Measurements from ENCODE around the gene CORO1C. TPM values are rescaled to one million over a fixed set of nuclear protein-coding genes. Genes with fewer than 3 reads are reported as not detected.
"Not testable (repeated sequence)": the region's sequence is repeated elsewhere in the genome, so short reads cannot be mapped to it uniquely, and the experiment has no call there.

The CORO1C gene
- total RNA-seq, 2 experiments from 2014 or later, result 38.5 to 41.3 TPM

DNA sequence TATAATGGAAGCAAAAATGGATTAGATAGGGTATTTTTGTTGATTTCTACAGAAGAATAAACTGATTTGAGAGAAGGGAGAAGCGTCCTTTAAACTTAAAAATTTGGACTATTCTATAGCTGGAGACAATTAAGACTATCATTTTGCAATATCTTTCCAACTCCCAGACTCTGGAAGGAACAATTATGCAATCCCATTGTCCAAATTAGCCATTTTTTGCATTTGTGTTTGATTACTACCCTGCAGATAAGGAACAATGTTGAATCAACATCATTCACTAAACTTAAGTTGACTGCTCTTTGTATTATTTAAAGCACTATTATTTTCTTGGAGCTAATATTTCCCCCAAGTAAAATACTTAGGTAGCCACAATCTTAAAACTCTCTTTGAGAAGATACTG, 62.8 kb downstream of the CORO1C start:
- Mint-ChIP-seq H3K9me3 (no peaks in the 10 kb centered on the region), H3K4me3 (no peak overlapping the region), H3K36me3 (ENCODE audit: low read depth) (no peaks in the 10 kb centered on the region), H3K4me1 (peaks cover 18% of the 10 kb centered on the region), H3K27ac (no peak overlapping the region), H3K27me3 (no peaks in the 10 kb centered on the region)
- ChIA-PET CTCF (interaction anchor here (0.6 to 0.7 kb wide), 3 partner anchors 65 to 205 kb away, joined by 3 to 4 read pairs (median 3); no protein-coding TSS in a partner anchor), POLR2A (no interaction called here)
- no peak for DNase-seq

DNA sequence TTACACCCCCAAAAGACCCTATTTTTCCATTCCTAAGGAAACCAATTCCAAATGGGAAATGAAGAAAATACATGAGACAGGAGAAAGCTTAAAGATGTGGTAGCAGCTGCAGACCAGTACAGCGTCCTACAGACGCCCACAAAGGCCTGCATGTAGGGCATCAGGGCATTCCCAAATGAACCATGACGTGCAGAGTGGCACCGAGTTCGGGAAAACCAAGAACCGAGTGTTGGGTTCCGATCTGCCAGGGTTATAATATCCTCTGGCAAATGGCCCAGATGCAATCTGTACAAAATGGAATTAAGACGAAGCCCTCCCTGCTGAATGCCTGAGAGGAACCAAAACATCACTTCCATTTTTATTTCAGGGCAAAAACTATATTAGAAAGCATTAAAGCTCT, 63.3 kb downstream of the CORO1C start:
- Mint-ChIP-seq H3K27ac (no peak overlapping the region), H3K9me3 (no peaks in the 10 kb centered on the region), H3K27me3 (no peaks in the 10 kb centered on the region), H3K4me1 (peaks cover 22% of the 10 kb centered on the region), H3K36me3 (ENCODE audit: low read depth) (no peaks in the 10 kb centered on the region), H3K4me3 (no peak overlapping the region)
- CTCF ChIA-PET, result interaction anchor here (0.7 kb wide), 1 partner anchor 132 kb away, joined by 3 read pairs; no protein-coding TSS in a partner anchor
- DNase-seq, result no peak
- POLR2A ChIA-PET, result no interaction called here

DNA sequence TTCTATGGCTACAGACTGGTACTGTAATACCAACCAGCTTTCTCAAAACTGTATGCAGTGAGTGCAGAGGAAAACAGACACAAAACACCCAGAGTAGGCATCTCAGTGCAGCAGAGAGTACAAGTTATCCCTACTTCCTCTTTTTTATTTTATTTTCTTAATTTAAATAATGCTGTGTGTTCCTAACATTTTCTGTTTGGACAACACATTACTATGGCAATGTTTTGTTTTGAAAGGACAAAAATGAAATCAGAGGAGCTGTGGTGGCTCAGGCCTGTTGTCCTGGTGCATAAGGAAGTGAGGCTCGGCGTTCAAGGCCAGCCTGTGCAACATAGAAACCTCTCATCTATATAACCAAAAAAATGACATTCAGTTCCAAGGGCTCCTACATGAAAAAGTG, 64.0 kb downstream of the CORO1C start:
- Mint-ChIP-seq H3K4me1 (peaks cover 25% of the 10 kb centered on the region), H3K27ac (no peak overlapping the region)
- CTCF ChIA-PET, result interaction anchor here (1.2 to 3.3 kb wide), 2 partner anchors 24 to 28 kb away, joined by 3 to 17 read pairs; no protein-coding TSS in a partner anchor

DNA sequence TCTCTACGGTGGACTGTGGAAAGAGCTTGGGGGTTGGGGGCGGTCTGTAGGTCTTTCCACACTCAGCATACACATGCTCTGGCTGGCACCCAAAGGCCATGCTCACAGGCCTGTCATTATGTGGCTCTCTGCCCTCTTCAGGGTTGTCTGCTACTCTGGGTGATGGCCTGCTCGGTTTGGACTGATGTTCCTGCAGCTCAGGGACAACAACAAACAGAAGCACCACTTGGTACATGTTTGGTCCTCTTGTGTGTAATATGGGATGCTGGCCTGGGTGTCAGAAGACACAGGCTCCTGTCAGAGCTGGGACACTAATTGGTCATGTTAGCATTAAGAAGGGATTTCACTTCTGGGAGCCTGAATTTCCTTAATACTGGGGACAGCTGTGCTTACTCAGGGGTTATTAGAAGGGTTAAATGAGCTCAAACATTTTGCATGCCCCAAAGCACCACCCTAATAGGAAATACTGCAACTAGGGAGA, 64.9 kb downstream of the CORO1C start:
- ChIA-PET CTCF (interaction anchor here (1.2 to 3.3 kb wide), 8 partner anchors 14 to 436 kb away, joined by 3 to 17 read pairs (median 4); no protein-coding TSS in a partner anchor), POLR2A (no interaction called here)
- H3K9me3 Mint-ChIP-seq, result no peaks in the 10 kb centered on the region
- no peak overlapping the region for H3K4me3 Mint-ChIP-seq
- DNase-seq, result no peak
- no peaks in the 10 kb centered on the region for H3K27me3 Mint-ChIP-seq
- H3K36me3 Mint-ChIP-seq (ENCODE audit: low read depth), result no peaks in the 10 kb centered on the region
- H3K4me1 Mint-ChIP-seq, result peaks cover 25% of the 10 kb centered on the region
- no peak overlapping the region for H3K27ac Mint-ChIP-seq

More for the DNA sequence above, 64.0 kb downstream of the CORO1C start:
- no peaks in the 10 kb centered on the region for H3K9me3 Mint-ChIP-seq
- POLR2A ChIA-PET, result no interaction called here
- no peak for DNase-seq
- no peaks in the 10 kb centered on the region for H3K27me3 Mint-ChIP-seq
- H3K4me3 Mint-ChIP-seq, result no peak overlapping the region
- no peaks in the 10 kb centered on the region for H3K36me3 Mint-ChIP-seq (ENCODE audit: low read depth)

DNA sequence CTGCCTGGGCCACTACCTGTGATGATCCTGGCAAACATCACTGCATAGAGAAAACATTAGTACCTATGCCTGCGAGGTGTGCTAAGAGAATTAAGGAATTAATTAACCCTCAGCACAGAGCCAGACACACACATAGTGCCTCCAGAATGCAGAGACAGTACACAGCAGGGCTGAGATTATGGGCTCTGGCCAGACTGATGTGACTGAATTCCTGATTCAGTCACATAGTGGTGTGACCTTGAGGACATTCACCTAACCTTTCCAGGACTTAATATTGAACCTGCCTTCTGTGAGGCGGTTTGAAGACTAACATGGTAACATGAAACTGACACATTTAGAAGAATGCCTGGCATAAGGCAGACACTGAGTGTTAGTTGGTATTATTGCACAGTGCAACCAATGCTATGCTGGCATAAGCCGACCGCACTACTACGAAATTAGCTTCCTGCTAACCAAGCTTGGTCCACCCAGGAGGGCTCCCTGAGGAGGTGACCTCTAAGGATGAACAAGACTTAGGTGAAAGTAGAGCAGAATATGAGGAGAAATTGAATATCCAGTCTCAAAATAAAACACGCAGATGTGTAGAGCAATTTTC, 65.6 kb downstream of the CORO1C start:
- Mint-ChIP-seq H3K27me3 (no peaks in the 10 kb centered on the region), H3K4me1 (peaks cover 25% of the 10 kb centered on the region), H3K9me3 (no peaks in the 10 kb centered on the region), H3K4me3 (no peak overlapping the region), H3K27ac (no peak overlapping the region), H3K36me3 (ENCODE audit: low read depth) (no peaks in the 10 kb centered on the region)
- POLR2A ChIA-PET, result no interaction called here
- no peak for DNase-seq
- CTCF ChIA-PET, result interaction anchor here (0.7 to 3.3 kb wide), 15 partner anchors 13 to 436 kb away, joined by 3 to 17 read pairs (median 4); partner anchors contain the start of genes ISCU and SART3

DNA sequence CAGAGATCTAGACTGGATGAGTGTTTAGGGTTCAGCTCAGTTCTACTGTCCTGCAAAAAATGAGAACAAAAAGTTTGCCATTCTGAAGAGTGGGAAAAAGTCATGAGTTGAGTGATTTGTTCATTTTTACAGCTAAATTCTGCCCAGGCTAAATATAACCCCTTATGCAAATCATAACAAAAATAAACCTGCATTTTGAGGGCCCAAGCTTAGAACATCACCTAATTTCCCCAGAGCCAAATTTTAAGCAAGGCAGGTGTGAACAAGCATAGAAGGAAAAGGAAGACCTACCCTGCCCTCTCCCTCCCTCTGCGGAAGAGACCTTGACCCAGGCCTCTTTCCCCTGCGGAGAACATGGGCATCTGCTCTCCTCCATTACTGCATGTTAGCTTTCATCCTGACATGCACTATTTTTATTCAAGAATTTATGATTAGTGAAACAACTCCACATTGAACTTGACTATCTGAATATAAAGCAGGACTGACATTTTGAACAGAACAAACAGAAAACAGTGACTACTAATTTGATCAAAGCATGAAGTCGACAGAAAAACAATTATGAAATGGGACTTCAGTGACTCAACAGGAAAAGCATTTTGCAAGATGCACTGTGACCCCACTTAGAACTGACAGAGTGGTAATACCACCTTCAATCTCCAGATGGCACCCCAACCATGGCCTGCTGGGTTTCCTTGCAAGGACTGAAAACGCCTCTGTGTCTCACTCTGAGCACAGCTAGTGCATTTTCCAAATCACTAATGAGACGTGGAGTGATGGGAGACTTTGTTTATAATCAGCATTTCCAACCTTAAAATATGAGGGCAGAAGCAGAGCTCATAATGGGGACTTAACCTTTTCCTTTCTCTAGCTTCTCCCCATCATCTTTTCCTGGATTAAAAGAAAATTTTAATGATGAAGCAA, 66.7 kb downstream of the CORO1C start:
- no peaks in the 10 kb centered on the region for H3K27me3 Mint-ChIP-seq
- no peaks in the 10 kb centered on the region for H3K36me3 Mint-ChIP-seq (ENCODE audit: low read depth)
- peak; percentile 89 for DNase-seq
- ChIA-PET CTCF (interaction anchor here (0.6 to 3.3 kb wide), 39 partner anchors 8 to 396 kb away, joined by 3 to 21 read pairs (median 3); partner anchors contain the start of genes ISCU and SART3), POLR2A (interaction anchor here (0.6 to 0.9 kb wide), 2 partner anchors 32 to 273 kb away, joined by 3 read pairs; no protein-coding TSS in a partner anchor)
- peak overlapping the region; percentile 83 for H3K27ac Mint-ChIP-seq
- H3K9me3 Mint-ChIP-seq, result no peaks in the 10 kb centered on the region
- H3K4me3 Mint-ChIP-seq, result no peak overlapping the region
- peaks cover 25% of the 10 kb centered on the region for H3K4me1 Mint-ChIP-seq

DNA sequence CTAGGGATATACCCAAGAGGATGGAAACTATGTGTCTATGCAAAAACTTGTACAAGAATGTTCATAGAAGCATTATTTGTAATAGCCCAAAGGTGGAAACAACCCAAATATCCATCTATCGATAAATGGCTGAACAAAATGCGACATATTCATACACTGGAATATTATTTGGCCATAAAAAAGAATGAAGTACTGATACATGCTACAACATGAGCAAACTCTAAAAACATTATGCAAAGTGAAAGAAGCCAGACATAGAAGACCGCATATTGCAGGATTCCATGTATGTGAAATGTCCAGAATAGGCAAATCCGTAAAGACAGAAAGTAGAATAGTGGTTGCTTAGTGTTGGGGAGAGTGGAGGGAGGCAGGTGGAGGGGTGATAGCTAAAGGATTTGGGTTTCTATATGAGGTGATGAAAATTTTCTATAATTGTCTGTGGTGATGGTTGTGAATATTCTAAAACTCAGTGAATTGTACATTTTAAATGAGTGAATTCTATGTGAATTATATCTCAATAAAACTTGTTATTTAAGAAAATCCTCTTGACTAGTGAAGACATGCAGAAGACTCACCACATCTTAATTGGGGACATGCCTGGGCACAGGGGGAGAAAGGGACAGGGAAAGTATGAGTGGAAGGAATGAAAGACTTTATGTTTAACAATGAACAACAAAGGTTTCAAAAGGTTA, 67.8 kb downstream of the CORO1C start:
- CTCF ChIA-PET, result interaction anchor here (0.6 to 2.0 kb wide), 16 partner anchors 14 to 289 kb away, joined by 3 to 21 read pairs (median 5); partner anchors contain the start of genes ISCU and SART3
- no peak for DNase-seq
- Mint-ChIP-seq H3K9me3 (no peaks in the 10 kb centered on the region), H3K36me3 (ENCODE audit: low read depth) (peaks cover 3% of the 10 kb centered on the region), H3K4me3 (no peak overlapping the region), H3K4me1 (peaks cover 25% of the 10 kb centered on the region), H3K27me3 (no peaks in the 10 kb centered on the region), H3K27ac (peak overlapping the region; percentile 39)
- POLR2A ChIA-PET, result interaction anchor here (0.6 to 0.9 kb wide), 2 partner anchors 31 to 274 kb away, joined by 3 read pairs; no protein-coding TSS in a partner anchor

DNA sequence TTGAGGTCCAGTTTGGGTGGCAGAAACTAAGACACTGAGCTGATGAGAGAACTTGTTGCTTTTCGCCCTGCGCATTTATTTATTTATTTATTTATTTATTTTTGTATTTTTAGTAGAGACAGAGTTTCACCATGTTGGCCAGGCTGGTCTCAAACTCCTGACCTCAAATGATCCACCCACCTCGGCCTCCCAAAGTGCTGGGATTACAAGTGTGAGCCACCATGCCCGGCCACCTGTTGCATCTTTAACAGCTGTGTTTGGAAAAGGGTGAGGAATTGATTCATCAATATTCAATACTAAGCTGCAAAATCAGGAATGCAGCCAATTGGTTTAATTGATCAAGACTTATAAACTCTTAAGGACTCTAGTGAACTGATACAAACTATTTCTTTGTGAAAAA, 73.2 kb downstream of the CORO1C start:
- DNase-seq, H3K27me3 Mint-ChIP-seq, H3K27ac Mint-ChIP-seq, H3K4me1 Mint-ChIP-seq, POLR2A ChIA-PET, H3K4me3 Mint-ChIP-seq, H3K9me3 Mint-ChIP-seq: not testable (repeated sequence)
- CTCF ChIA-PET, result interaction anchor here (0.8 kb wide), 1 partner anchor 33 kb away, joined by 4 read pairs; no protein-coding TSS in a partner anchor
- peaks cover 17% of the 10 kb centered on the region for H3K36me3 Mint-ChIP-seq (ENCODE audit: low read depth)

DNA sequence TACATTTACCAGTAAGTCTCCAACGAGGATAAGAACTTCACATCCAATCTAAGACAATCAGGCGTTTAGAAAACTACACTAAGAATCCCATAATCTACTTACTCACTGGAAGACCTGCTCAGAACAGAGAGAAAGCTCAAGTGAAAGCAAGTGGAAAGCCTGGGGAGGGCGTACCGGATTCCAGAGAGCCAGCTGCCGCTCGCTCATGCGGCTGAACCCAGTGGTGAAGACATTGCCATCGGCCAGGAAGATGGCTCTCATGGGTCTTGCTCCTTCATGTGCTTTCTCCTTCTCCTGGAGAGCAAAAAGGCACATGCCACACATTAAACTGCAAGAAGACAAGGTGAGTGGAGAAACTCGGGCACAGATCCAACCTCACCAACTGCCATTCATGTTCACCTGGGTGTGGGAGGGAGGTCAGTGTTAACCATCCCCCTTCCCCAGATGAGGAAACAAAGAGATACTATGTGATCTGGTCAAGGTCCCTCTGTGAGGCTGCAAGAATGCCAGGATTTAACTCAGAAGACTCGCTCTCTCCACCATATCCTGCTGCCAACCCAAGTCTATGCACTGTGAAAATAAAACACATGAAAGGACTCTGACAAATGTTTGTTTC, 74.1 kb downstream of the CORO1C start:
- H3K4me1 Mint-ChIP-seq, result no peaks in the 10 kb centered on the region
- H3K4me3 Mint-ChIP-seq, result no peak overlapping the region
- no peaks in the 10 kb centered on the region for H3K27me3 Mint-ChIP-seq
- no peak overlapping the region for H3K27ac Mint-ChIP-seq
- H3K9me3 Mint-ChIP-seq, result no peaks in the 10 kb centered on the region
- POLR2A ChIA-PET, result no interaction called here
- DNase-seq, result no peak
- CTCF ChIA-PET, result no interaction called here
- H3K36me3 Mint-ChIP-seq (ENCODE audit: low read depth), result peaks cover 17% of the 10 kb centered on the region

DNA sequence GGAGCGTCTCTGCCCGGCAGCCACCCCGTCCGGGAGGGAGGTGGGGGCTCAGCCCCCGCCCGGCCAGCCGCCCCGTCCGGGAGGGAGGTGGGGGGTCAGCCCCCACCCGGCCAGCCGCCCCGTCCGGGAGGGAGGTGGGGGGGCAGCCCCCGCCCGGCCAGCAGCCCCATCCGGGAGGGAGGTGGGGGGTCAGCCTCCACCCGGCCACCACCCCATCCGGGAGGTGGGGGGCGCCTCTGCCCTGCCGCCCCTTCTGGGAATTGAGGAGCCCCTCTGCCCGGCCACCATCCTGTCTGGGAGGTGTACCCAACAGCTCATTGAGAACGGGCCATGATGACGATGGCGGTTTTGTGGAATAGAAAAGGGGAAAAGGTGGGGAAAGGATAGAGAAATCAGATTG, 75.1 kb downstream of the CORO1C start:
- CTCF ChIA-PET, result interaction anchor here (1.7 kb wide), 1 partner anchor 39 kb away, joined by 3 read pairs; no protein-coding TSS in a partner anchor
- DNase-seq, H3K27me3 Mint-ChIP-seq, H3K4me1 Mint-ChIP-seq, H3K9me3 Mint-ChIP-seq, POLR2A ChIA-PET, H3K27ac Mint-ChIP-seq, H3K4me3 Mint-ChIP-seq: not testable (repeated sequence)
- peaks cover 20% of the 10 kb centered on the region for H3K36me3 Mint-ChIP-seq (ENCODE audit: low read depth)

DNA sequence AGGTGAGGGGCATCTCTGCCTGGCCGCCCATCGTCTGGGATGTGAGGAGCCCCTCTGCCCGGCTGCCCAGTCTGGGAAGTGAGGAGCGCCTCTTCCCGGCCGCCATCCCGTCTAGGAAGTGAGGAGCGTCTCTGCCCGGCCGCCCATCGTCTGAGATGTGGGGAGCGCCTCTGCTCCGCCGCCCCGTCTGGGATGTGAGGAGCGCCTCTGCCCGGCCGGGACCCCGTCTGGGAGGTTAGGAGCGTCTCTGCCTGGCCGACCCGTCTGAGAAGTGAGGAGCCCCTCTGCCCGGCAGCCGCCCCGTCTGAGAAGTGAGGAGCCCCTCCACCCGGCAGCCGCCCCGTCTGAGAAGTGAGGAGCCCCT, 75.5 kb downstream of the CORO1C start:
- DNase-seq, POLR2A ChIA-PET, H3K27me3 Mint-ChIP-seq, H3K4me3 Mint-ChIP-seq, H3K27ac Mint-ChIP-seq, H3K9me3 Mint-ChIP-seq, H3K4me1 Mint-ChIP-seq: not testable (repeated sequence)
- CTCF ChIA-PET, result interaction anchor here (1.7 kb wide), 1 partner anchor 38 kb away, joined by 3 read pairs; no protein-coding TSS in a partner anchor
- peaks cover 20% of the 10 kb centered on the region for H3K36me3 Mint-ChIP-seq (ENCODE audit: low read depth)

DNA sequence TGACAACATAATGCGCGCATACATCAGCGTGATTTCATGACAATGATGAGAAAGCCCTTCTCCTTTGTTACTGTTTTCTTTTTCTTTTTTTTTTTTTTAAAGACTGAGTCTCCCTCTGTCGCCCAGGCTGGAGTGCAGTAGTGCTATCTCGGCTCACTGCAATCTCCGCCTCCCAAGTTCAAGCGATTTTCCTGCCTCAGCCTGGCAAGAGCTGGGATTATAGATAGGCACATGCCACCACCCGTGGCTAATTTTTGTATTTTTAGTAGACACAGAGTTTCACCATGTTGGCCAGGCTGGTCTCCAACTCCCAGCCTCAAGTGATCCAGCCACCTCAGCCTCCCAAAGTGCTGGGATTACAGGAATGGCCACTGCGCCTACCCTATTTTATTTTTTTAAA, 76.7 kb downstream of the CORO1C start:
- POLR2A ChIA-PET, H3K9me3 Mint-ChIP-seq, H3K27me3 Mint-ChIP-seq, H3K4me1 Mint-ChIP-seq, H3K27ac Mint-ChIP-seq, DNase-seq, H3K4me3 Mint-ChIP-seq: not testable (repeated sequence)
- CTCF ChIA-PET, result interaction anchor here (0.9 to 1.7 kb wide), 3 partner anchors 9 to 146 kb away, joined by 3 read pairs; no protein-coding TSS in a partner anchor
- H3K36me3 Mint-ChIP-seq (ENCODE audit: low read depth), result peaks cover 20% of the 10 kb centered on the region

Measured in activated CD4-positive, alpha-beta T cell treated with anti-CD3 and anti-CD28 coated beads, Interleukin-2, amount 10 ng/mL, durations not matched to agents 7 days and 5 days (primary cell).